ENCODE measurements around the gene WWOX. TPM values are rescaled to one million over a fixed set of nuclear protein-coding genes. Genes with fewer than 3 reads are reported as not detected.

Gene WWOX
- total and polyA plus RNA-seq, 2 of the 13 experiments (the other 11 are each of a cell fraction or from before 2014, with no cell fraction given), result 9.1 to 37.4 TPM

DNA sequence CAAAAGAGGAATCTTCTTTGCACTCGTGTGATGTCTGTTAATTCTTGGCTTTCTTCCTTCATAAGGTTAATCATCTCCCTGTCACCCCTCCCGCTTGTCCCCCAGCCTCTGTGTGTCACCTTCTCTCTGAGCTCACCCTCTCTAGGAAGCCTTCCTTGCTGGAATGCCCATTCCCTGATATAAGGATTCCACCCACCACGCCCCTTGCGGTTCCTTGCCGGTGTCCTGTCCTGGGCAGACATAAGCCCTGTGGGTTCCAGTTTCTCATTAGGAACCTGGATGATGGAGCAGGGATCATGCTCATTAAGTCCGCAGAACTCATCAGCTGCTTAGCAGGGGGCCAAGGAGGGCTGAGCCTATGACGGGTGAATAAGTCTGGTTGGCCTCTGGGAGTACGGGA, 941.8 kb downstream of the WWOX start:
- TF ChIP-seq CTCF (CRISPR knock-in tag; IDR thresholded peaks at IDR 0.05), result no peak
- no peak for TF ChIP-seq FOSL1 (CRISPR knock-in tag; IDR thresholded peaks at IDR 0.05; ENCODE audit: borderline replicate concordance)
- no peak for TF ChIP-seq ZNF354B (CRISPR knock-in tag; IDR thresholded peaks at IDR 0.05)
- TF ChIP-seq PHB2 (IDR thresholded peaks at IDR 0.05; ENCODE audit: partially characterized antibody), result no peak
- no peak for TF ChIP-seq ZNF124 (CRISPR knock-in tag; IDR thresholded peaks at IDR 0.05)
- TF ChIP-seq, protein P1, sequence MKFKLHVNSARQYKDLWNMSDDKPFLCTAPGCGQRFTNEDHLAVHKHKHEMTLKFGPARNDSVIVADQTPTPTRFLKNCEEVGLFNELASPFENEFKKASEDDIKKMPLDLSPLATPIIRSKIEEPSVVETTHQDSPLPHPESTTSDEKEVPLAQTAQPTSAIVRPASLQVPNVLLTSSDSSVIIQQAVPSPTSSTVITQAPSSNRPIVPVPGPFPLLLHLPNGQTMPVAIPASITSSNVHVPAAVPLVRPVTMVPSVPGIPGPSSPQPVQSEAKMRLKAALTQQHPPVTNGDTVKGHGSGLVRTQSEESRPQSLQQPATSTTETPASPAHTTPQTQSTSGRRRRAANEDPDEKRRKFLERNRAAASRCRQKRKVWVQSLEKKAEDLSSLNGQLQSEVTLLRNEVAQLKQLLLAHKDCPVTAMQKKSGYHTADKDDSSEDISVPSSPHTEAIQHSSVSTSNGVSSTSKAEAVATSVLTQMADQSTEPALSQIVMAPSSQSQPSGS (CRISPR knock-in tag; IDR thresholded peaks at IDR 0.05), result no peak
- no peak for TF ChIP-seq ZNF660 (CRISPR knock-in tag; IDR thresholded peaks at IDR 0.05; ENCODE audit: borderline replicate concordance, low read depth)
- no peak for FAIRE-seq
- BruUV-seq (replicated peaks), result no TSS peak

More for the DNA sequence above, 941.8 kb downstream of the WWOX start:
- DNase-seq (ENCODE audit: low spot score) (no peak), ATAC-seq (no peak)
- H3K9ac ChIP-seq (ENCODE audit: insufficient read depth, low read depth, low read length), result no peak overlapping the region
- H3K79me2 ChIP-seq (ENCODE audit: insufficient read depth, low read length), result no peaks in the 10 kb centered on the region
- no peaks in the 10 kb centered on the region for H3K9me3 ChIP-seq (ENCODE audit: low read length)
- H3K4me2 ChIP-seq (ENCODE audit: low read depth, low read length), result no peak overlapping the region
- POLR2A ChIA-PET, result no interaction called here
- no peak overlapping the region for H3K4me3 ChIP-seq (replicated peaks in 1 of 3; ENCODE audit: insufficient read depth in 1 of 3, low read depth in 2 of 3, low read length in 3 of 3)
- intact Hi-C loops (cut with micrococcal nuclease; ENCODE audit: unreplicated experiment) (loop anchor here (10.0 kb wide), 1 partner anchor 536 kb away; no protein-coding TSS in a partner anchor), in situ Hi-C loops (cut with HindIII; ENCODE audit: extremely low pct_ligation_motif_present, low pct_unique_long_range_greater_than_20kb) (loop anchor here (10.0 to 25.0 kb wide), 2 partner anchors 336 to 804 kb away; no protein-coding TSS in a partner anchor)
- no peaks in the 10 kb centered on the region; a peak in 1 of 5 replicates for H3K27me3 ChIP-seq (ENCODE audit: control insufficient read depth in 1 of 2, insufficient read depth in 2 of 2, low read length in 2 of 2)
- CTCF ChIA-PET (ENCODE audit: low intra/inter-chr PET ratio, low total read pairs), result no interaction called here
- 59% methylated on average over 8 of the region's 8 CpGs for WGBS (ENCODE audit: low lambda C conversion rate)
- H3K27ac ChIP-seq (ENCODE audit: extremely low read length, insufficient read depth, low read length), result no peak overlapping the region
- H2AFZ ChIP-seq (ENCODE audit: low read length), result no peak overlapping the region
- peaks cover 19% of the 10 kb centered on the region for H3K4me1 ChIP-seq (ENCODE audit: insufficient read depth, low read length)
- no peaks in the 10 kb centered on the region for H4K20me1 ChIP-seq (ENCODE audit: insufficient read depth, low read length)
- no peaks in the 10 kb centered on the region for H3K36me3 ChIP-seq (replicated peaks in 1 of 2; ENCODE audit: control insufficient read depth in 1 of 2, insufficient read depth in 2 of 2, low read length in 2 of 2)
